Peyer's patch (tissue), 4 donors: ENCODE data around the gene NONO. TPM values are rescaled to one million over a fixed set of nuclear protein-coding genes. Genes with fewer than 3 reads are reported as not detected.
"Not testable (repeated sequence)": the region's sequence is repeated elsewhere in the genome, so short reads cannot be mapped to it uniquely, and the experiment has no call there.

Experiments
- DNase-seq, 3 donors: peaks; one replicate each; pipeline ENCODE4 v3.0.0-alpha.2; 2017 to 2019
- H3K27ac ChIP-seq, 4 donors: fragments of 200-600 bp; sonication (generic); one replicate each; pipeline ENCODE4 v1.5.1; 2016 to 2019
- H3K27me3 ChIP-seq, 2 donors: fragments of 200-600 bp; sonication (generic); one replicate each; pipeline ENCODE4 v1.5.1; 2019
- H3K36me3 ChIP-seq, 3 donors: fragments of 200-600 bp; sonication (generic); one replicate each; pipeline ENCODE4 v1.5.1; 2016 to 2019
- H3K4me1 ChIP-seq, 4 donors: fragments of 200-600 bp; sonication (generic); one replicate each; pipeline ENCODE4 v1.5.1; 2016 to 2019
- H3K4me3 ChIP-seq, 4 donors: fragments of 200-600 bp; sonication (generic); 1 replicate in 3 of 4; 2 replicates in 1 of 4; pipeline ENCODE4 v1.5.1; 2016 to 2019; ENCODE audit warnings: mild to moderate bottlenecking in 1 of 4
- H3K9me3 ChIP-seq, 4 donors: fragments of 200-600 bp; sonication (generic); one replicate each; pipeline ENCODE4 v1.5.1; 2016 to 2019; ENCODE audit warnings: mild to moderate bottlenecking in 1 of 4
- CTCF ChIP-seq, 6 experiments: fragments of 450-650 bp in 4 of 6; fragments of 200-600 bp in 2 of 6; sonication (generic) in 1 of 6; IDR thresholded peaks; one replicate each; pipeline ENCODE4 v1.5.1; 2017 to 2019; ENCODE audit warnings: antibody characterized with exemption in 6 of 6, mild to moderate bottlenecking in 3 of 6, moderate library complexity in 1 of 6
- POLR2A ChIP-seq, 2 donors: fragments of 450-650 bp; IDR thresholded peaks; one replicate each; pipeline ENCODE4 v1.5.1; 2017; ENCODE audit warnings: antibody characterized with exemption in 2 of 2, mild to moderate bottlenecking in 2 of 2, moderate library complexity in 2 of 2
- total RNA-seq, 4 donors: library from RNA; depleted of rRNA; stranded (reverse); fragments of >200 nt; gene quantifications; one replicate each; pipeline ENCODE4 v1.1.0, GENCODE V29; 2016

Gene NONO
- total RNA-seq, 4 donors from 2014 or later, result 167 to 559 (median 214) TPM

- TF ChIP-seq POLR2A (IDR thresholded peaks at IDR 0.05), result no peak
- no peak for TF ChIP-seq CTCF (IDR thresholded peaks at IDR 0.05)
- H3K27me3 ChIP-seq, result no peaks in the 10 kb centered on the region
Observed at GRCh38 chrX:71269801-71270395, 13.5 kb upstream of the NONO start.

GRCh38 chrX:71272313-71272712 is 11.1 kb upstream of the NONO start:
- H3K4me1 ChIP-seq, H3K9me3 ChIP-seq, DNase-seq, H3K36me3 ChIP-seq, H3K4me3 ChIP-seq, H3K27me3 ChIP-seq, H3K27ac ChIP-seq: not testable (repeated sequence)

More at GRCh38 chrX:71269801-71270395, 13.5 kb upstream of the NONO start:
- no peak for DNase-seq
- H3K27ac ChIP-seq, result no peak overlapping the region
- H3K9me3 ChIP-seq, result no peaks in the 10 kb centered on the region
- H3K4me3 ChIP-seq, result no peak overlapping the region
- H3K4me1 ChIP-seq, result no peaks in the 10 kb centered on the region
- H3K36me3 ChIP-seq, result no peaks in the 10 kb centered on the region

GRCh38 chrX:71281300-71281699 is 2.1 kb upstream of the NONO start:
- not testable (repeated sequence) for H3K9me3 ChIP-seq, H3K36me3 ChIP-seq

DNA sequence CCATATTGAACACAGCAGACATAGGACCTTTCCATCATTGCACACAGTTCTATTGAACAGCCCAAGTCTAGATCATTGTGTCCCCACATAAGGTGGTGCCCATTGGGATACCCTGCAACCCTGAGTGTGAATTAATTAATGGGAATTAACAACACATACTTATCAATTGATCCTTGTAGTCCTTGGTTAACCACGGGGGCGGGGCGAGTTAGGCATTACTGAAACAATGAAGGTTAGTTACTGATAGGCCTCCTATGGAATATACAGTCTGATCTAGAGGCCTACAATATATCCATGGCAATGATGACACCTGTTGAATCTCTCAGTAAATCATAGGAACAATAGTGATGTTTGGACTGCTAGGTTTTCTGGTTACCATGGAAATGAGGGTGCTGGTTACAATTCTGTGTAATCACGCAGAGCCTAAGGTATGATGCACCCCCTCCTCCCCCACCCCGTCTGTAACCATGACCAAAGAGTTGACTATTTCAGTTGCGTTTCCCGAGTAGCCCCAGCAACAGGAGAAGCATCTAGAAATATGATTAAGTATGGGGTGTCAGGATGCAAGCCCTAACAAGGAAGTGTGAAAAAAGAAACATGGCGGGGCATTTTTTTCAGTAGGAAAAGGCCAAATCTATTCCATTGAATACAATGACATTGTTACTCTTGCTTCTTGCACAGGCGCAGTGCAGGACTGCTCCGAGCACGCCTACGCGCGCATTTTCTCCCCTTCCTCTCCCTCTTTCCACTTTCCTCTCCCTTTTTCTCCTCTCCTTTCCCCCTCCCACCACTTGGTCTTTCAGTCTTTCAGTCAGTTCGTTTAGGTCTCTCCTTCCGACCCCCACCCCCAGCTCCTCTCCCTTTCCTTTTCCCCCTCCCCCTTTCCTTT is 677 bp upstream of the NONO start:
- TF ChIP-seq CTCF (IDR thresholded peaks at IDR 0.05) (no peak), POLR2A (IDR thresholded peaks at IDR 0.05) (no peak)
- H3K27ac ChIP-seq, result peak overlapping the region; percentile 74 to 93 (median 91)
- H3K27me3 ChIP-seq, result no peaks in the 10 kb centered on the region
- no peaks in the 10 kb centered on the region for H3K36me3 ChIP-seq
- peak in 1 of 3 donors; percentile 24 for DNase-seq
- no peaks in the 10 kb centered on the region for H3K9me3 ChIP-seq
- H3K4me3 ChIP-seq, result peak overlapping the region; percentile 48 to 66 (median 64)
- no peaks in the 10 kb centered on the region for H3K4me1 ChIP-seq

More at GRCh38 chrX:71281300-71281699, 2.1 kb upstream of the NONO start:
- H3K4me3 ChIP-seq, H3K27me3 ChIP-seq, H3K27ac ChIP-seq, DNase-seq, H3K4me1 ChIP-seq: not testable (repeated sequence)

GRCh38 chrX:71285929-71286328 is 2.5 kb downstream of the NONO start:
- TF ChIP-seq POLR2A (IDR thresholded peaks at IDR 0.05) (no peak), CTCF (IDR thresholded peaks at IDR 0.05) (no peak)
- H3K27ac ChIP-seq, result no peak overlapping the region
- no peaks in the 10 kb centered on the region for H3K9me3 ChIP-seq
- peaks cover 0 to 4% (median 0%) of the 10 kb centered on the region in 3 donors for H3K36me3 ChIP-seq
- no peak for DNase-seq
- peak overlapping the region in 1 of 4 donors; percentile 66 for H3K4me3 ChIP-seq
- no peaks in the 10 kb centered on the region for H3K4me1 ChIP-seq
- no peaks in the 10 kb centered on the region for H3K27me3 ChIP-seq

DNA sequence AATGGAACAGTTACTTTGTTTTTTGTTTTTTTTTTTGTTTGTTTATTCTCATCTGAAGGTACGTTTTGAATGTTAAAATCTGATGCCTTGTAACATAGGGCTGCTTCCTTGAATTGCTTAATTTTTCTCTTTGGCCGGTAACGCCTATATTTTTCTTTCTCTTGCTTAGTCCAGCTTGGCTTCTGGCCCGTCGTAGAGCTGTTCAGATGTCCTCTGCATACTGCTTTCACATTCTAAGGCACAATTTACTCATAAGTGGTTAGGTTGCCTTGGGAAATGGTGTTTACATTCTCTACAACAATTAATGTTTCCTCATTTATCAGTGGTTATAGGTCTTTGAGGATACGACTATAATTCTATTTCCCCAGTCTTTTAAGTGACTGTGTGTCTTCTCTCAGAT is 7.9 kb downstream of the NONO start:
- DNase-seq, result no peak
- H3K36me3 ChIP-seq, result peaks cover 0 to 46% (median 0%) of the 10 kb centered on the region in 3 donors
- TF ChIP-seq CTCF (IDR thresholded peaks at IDR 0.05), result no peak
- no peak overlapping the region for H3K4me3 ChIP-seq
- H3K27ac ChIP-seq, result no peak overlapping the region
- H3K9me3 ChIP-seq, result no peaks in the 10 kb centered on the region
- no peaks in the 10 kb centered on the region for H3K27me3 ChIP-seq
- H3K4me1 ChIP-seq, result no peaks in the 10 kb centered on the region
